DND-41 (cell line): ENCODE data around the gene ANO1.

ENCODE experiments used
- ATAC-seq: fragments of 200-7000 bp; cut with Tn5 transposase; 3 replicates; pipeline ENCODE4 v1.9.1; 2021; ENCODE audit warnings: low read depth; ENCODE audit not compliant: insufficient read depth
- DNase-seq: peaks from one replicate; pipeline ENCODE4 v3.0.0-alpha.2; 2020
- H2AFZ ChIP-seq: 2 replicates; pipeline ENCODE4 v1.6.0; 2012; ENCODE audit warnings: low read depth, low read length
- H3K27ac ChIP-seq: 2 replicates; pipeline ENCODE4 v1.5.1; 2012; ENCODE audit warnings: low read length, inconsistent platforms
- H3K27me3 ChIP-seq: fragments of 200-600 bp; sonication (generic); 2 replicates; pipeline ENCODE4 v1.6.0; 2012; ENCODE audit warnings: low read length, mild to moderate bottlenecking, inconsistent platforms; ENCODE audit not compliant: insufficient read depth, poor library complexity
- H3K36me3 ChIP-seq: 2 replicates; pipeline ENCODE4 v1.5.1; 2012; ENCODE audit warnings: low read length, inconsistent platforms; ENCODE audit not compliant: insufficient read depth
- H3K4me1 ChIP-seq: 2 replicates; pipeline ENCODE4 v1.5.1; 2012; ENCODE audit warnings: mild to moderate bottlenecking, low read length; ENCODE audit not compliant: insufficient read depth
- H3K4me2 ChIP-seq: 2 replicates; pipeline ENCODE4 v1.6.0; 2012; ENCODE audit warnings: mild to moderate bottlenecking, moderate library complexity, low read length, inconsistent platforms; ENCODE audit not compliant: insufficient read depth
- H3K4me3 ChIP-seq, 2 experiments: fragments of 200-600 bp in 1 of 2; shearing (Covaris generic) in 1 of 2; 2 replicates each; pipeline ENCODE4 v1.5.1; 2012 to 2016; ENCODE audit warnings: inconsistent platforms in 2 of 2, low read length in 2 of 2, mild to moderate bottlenecking in 2 of 2, low read depth in 1 of 2, moderate library complexity in 1 of 2
- H3K79me2 ChIP-seq: 2 replicates; pipeline ENCODE4 v1.6.0; 2012; ENCODE audit warnings: low read length, inconsistent platforms; ENCODE audit not compliant: insufficient read depth
- H3K9ac ChIP-seq: 2 replicates; pipeline ENCODE4 v1.6.0; 2012; ENCODE audit warnings: low read depth, mild to moderate bottlenecking, inconsistent platforms, low read length, moderate library complexity
- H3K9me3 ChIP-seq: 2 replicates; pipeline ENCODE4 v1.5.1; 2012; ENCODE audit warnings: low read length, moderate library complexity, mild to moderate bottlenecking, inconsistent platforms; ENCODE audit not compliant: insufficient read depth, severe bottlenecking
- H4K20me1 ChIP-seq: 2 replicates; pipeline ENCODE4 v1.6.0; 2012; ENCODE audit warnings: low read length; ENCODE audit not compliant: insufficient read depth
- EZH2 ChIP-seq: IDR thresholded peaks from 3 replicates; pipeline ENCODE4 v1.6.1; 2012; ENCODE audit warnings: borderline replicate concordance, low read depth, mild to moderate bottlenecking, moderate library complexity, low read length, inconsistent platforms; ENCODE audit not compliant: severe bottlenecking
- TF ChIP-seq, protein P1 (sequence below): IDR thresholded peaks from 2 replicates; pipeline ENCODE4 v1.5.1; 2012; ENCODE audit warnings: borderline replicate concordance, low read length, moderate library complexity, mild to moderate bottlenecking; ENCODE audit not compliant: poor library complexity, severe bottlenecking; ENCODE audit errors: extremely low read depth

Gene ANO1

DNA sequence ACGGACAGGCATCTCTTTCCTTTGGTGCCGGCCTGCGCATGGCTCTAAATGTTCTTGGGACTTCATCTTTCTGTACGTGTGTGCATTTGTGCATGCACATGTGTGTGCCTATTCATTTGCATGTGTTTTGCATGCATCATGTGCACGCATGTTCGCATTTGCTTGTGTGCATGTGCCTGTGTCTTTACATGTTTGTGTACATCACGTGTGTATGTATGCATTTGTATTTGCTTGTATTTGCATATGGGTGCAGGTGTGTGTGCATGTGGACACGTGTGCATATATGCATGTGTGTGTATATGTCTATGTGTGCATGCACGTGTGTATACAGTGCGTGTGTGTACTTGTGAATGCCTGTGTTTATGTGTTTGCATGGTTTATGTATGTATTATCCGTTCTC lies 111.5 kb downstream of the ANO1 start:
- H3K36me3 ChIP-seq: no peaks in the 10 kb centered on the region
- peaks cover 4% of the 10 kb centered on the region for H3K27me3 ChIP-seq
- no peak overlapping the region for H3K27ac ChIP-seq
- no peak overlapping the region for H3K4me2 ChIP-seq
- H3K9me3 ChIP-seq: no peaks in the 10 kb centered on the region
- no peak overlapping the region for H3K4me3 ChIP-seq
- ATAC-seq (no peak), DNase-seq (no peak)
- no peaks in the 10 kb centered on the region for H3K79me2 ChIP-seq
- TF ChIP-seq EZH2: no peak
- TF ChIP-seq, protein P1, sequence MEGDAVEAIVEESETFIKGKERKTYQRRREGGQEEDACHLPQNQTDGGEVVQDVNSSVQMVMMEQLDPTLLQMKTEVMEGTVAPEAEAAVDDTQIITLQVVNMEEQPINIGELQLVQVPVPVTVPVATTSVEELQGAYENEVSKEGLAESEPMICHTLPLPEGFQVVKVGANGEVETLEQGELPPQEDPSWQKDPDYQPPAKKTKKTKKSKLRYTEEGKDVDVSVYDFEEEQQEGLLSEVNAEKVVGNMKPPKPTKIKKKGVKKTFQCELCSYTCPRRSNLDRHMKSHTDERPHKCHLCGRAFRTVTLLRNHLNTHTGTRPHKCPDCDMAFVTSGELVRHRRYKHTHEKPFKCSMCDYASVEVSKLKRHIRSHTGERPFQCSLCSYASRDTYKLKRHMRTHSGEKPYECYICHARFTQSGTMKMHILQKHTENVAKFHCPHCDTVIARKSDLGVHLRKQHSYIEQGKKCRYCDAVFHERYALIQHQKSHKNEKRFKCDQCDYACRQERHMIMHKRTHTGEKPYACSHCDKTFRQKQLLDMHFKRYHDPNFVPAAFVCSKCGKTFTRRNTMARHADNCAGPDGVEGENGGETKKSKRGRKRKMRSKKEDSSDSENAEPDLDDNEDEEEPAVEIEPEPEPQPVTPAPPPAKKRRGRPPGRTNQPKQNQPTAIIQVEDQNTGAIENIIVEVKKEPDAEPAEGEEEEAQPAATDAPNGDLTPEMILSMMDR: no peak
- peaks cover 5% of the 10 kb centered on the region for H4K20me1 ChIP-seq
- H2AFZ ChIP-seq: no peak overlapping the region
- no peak overlapping the region for H3K9ac ChIP-seq
- no peaks in the 10 kb centered on the region for H3K4me1 ChIP-seq

DNA sequence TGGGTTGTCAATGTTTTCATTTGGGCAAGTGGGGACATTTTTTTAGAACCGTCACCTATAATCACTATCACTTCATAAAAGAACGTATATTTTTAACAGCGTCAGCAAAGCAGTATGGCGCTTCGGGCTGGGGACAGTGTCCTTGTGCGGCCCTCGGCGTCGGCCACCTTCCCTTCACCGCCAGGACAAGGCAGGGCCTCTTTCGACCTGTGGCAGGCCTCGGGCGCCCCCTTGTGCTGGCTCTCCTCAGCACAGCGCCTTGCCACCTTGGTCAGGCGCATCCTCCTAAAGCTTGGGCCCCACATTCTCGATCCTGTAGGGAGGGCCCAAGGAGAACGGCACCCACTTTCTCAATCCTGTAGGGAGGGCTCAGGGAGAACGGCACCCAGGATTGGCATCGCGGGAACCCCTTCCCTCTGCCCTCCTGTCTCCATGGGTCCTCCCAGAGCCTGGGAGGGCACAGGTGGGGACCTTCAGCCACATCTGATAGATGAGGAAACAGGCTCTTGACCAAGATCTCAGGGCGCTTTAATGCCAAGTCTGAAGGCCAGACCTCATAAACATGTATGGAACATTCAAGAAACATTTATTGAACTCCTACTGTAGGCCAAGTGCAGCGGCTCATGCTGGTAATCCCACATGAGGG lies 113.5 kb downstream of the ANO1 start:
- ATAC-seq: no peak; the same call in 2 of the 3 replicates
- H3K4me2 ChIP-seq: no peak overlapping the region

DNA sequence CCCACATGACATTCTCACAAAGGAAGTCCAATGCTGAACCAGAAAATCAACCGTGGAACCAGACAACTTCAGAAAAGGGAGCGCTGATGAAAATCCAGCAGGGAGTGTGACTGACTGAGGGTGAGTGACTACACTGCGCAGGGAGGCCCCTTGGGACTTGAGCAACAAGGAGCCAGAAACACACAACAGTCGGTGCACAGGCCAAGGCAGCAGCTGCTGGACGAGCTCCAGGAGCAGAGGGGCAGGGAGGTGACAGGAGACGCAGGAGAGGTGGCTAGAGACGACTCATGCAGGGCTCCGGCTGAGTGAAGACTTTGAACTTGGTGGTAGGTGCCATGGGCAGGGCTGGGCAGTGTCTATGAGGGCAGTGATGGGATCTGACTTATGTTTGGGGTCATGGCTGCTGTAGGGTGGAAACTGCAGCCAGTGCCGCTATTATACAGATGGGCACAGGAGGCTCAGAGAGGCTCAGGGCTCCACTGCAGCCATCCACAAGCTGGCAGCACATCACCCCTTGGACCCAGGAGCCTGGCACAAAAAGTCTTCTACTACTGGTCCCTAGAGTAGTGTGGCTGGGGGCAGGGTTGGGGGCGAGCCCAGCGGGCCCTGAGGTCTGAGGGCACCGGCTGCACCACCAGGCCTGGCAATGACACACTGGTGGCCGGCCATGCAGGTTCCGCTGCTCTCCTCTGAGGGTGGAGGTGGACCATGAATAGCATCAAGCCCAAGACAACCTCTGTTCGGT lies 114.7 kb downstream of the ANO1 start:
- H3K4me3 ChIP-seq: no peak overlapping the region
- no peak for TF ChIP-seq EZH2
- TF ChIP-seq, protein P1: no peak
- no peak for DNase-seq

More for the DNA sequence above, 113.5 kb downstream of the ANO1 start:
- Histone ChIP-seq H2AFZ (no peak overlapping the region), H3K36me3 (no peaks in the 10 kb centered on the region), H3K79me2 (no peaks in the 10 kb centered on the region), H4K20me1 (peaks cover 5% of the 10 kb centered on the region), H3K27me3 (no peaks in the 10 kb centered on the region), H3K9ac (no peak overlapping the region), H3K9me3 (no peaks in the 10 kb centered on the region), H3K4me3 (no peak overlapping the region), H3K27ac (no peak overlapping the region), H3K4me1 (no peaks in the 10 kb centered on the region)
- DNase-seq: peak; percentile 27
- TF ChIP-seq EZH2: no peak
- TF ChIP-seq, protein P1: peak; percentile 63

More for the DNA sequence above, 114.7 kb downstream of the ANO1 start:
- H3K4me1 ChIP-seq: no peaks in the 10 kb centered on the region
- H2AFZ ChIP-seq: no peak overlapping the region
- no peaks in the 10 kb centered on the region for H3K79me2 ChIP-seq
- H3K36me3 ChIP-seq: no peaks in the 10 kb centered on the region
- no peak overlapping the region for H3K4me2 ChIP-seq
- no peaks in the 10 kb centered on the region for H3K9me3 ChIP-seq
- H3K9ac ChIP-seq: no peak overlapping the region
- H3K27me3 ChIP-seq: no peaks in the 10 kb centered on the region
- ATAC-seq: no peak
- peaks cover 5% of the 10 kb centered on the region for H4K20me1 ChIP-seq
- no peak overlapping the region for H3K27ac ChIP-seq
